K562 (cell line): ENCODE data around the gene CNKSR3. TPM values are rescaled to one million over a fixed set of nuclear protein-coding genes. Genes with fewer than 3 reads are reported as not detected.

Source experiments
- ATAC-seq: fragments of 200-7000 bp; cut with Tn5 transposase; 3 replicates; pipeline ENCODE4 v1.9.1; 2020; ENCODE audit warnings: moderate library complexity
- BruUV-seq: library from RNA; stranded (reverse); fragments of 400-500 nt; replicated peaks from 2 replicates; lab custom pipeline; 2021; lab: Mats Ljungman, UMichigan
- CTCF ChIA-PET: fragments of 300-600 bp; formaldehyde crosslinking; extraction: SDS; loops from one replicate; lab custom pipeline; 2021; ENCODE audit warnings: low intra/inter-chr PET ratio; lab: Yijun Ruan, JAX
- POLR2A ChIA-PET: fragments of 300-600, 350-650 bp; sonication (Branson Sonifier 250); formaldehyde crosslinking; extraction: SDS; loops from one replicate; lab custom pipeline; 2021; ENCODE audit warnings: antibody characterized with exemption, inconsistent platforms; lab: Yijun Ruan, JAX
- DNase-seq, 4 experiments: peaks; one replicate each; pipeline versions ENCODE4 v3.0.0 to v3.0.0-alpha.2; 2011 to 2018; ENCODE audit warnings: low spot score in 3 of 4, mixed read lengths in 3 of 4; ENCODE audit errors: extremely low read depth in 1 of 4
- FAIRE-seq: peaks from 2 replicates; lab custom pipeline; 2011; peaks lifted over from hg19 to GRCh38; lab: Jason Lieb, UNC
- H2AFZ ChIP-seq: 2 replicates; pipeline ENCODE4 v1.6.0; 2011; ENCODE audit warnings: low read depth, low read length, control low read depth, inconsistent platforms
- H3K27ac ChIP-seq: fragments of 200-600 bp; 3 replicates; pipeline ENCODE4 v1.8.0; 2011; ENCODE audit warnings: low read depth, mild to moderate bottlenecking, control low read depth, inconsistent platforms, low read length, moderate library complexity, mixed read lengths; ENCODE audit errors: extremely low read depth
- H3K27me3 ChIP-seq, 2 experiments: fragments of 300-600 bp in 1 of 2; 2 replicates in 1 of 2; 3 replicates in 1 of 2; pipeline versions ENCODE4 v1.6.0 to v1.8.0; 2011; ENCODE audit warnings: inconsistent platforms in 2 of 2, low read length in 2 of 2, mild to moderate bottlenecking in 1 of 2, mixed read lengths in 1 of 2, moderate library complexity in 1 of 2; ENCODE audit not compliant: control insufficient read depth in 2 of 2, insufficient read depth in 2 of 2
- H3K36me3 ChIP-seq: fragments of 300-600 bp; 3 replicates; pipeline ENCODE4 v1.8.0; 2011; ENCODE audit warnings: mild to moderate bottlenecking, low read length, inconsistent platforms; ENCODE audit not compliant: control insufficient read depth, insufficient read depth
- H3K4me1 ChIP-seq, 2 experiments: fragments of 200-600 bp in 1 of 2; replicated peaks in 1 of 2; 2 replicates in 1 of 2; 3 replicates in 1 of 2; pipeline versions ENCODE4 v1.5.1 to v1.8.0; 2011; ENCODE audit warnings: inconsistent platforms in 2 of 2, low read length in 2 of 2, mild to moderate bottlenecking in 1 of 2, mixed read lengths in 1 of 2, moderate library complexity in 1 of 2; ENCODE audit not compliant: control insufficient read depth in 2 of 2, insufficient read depth in 2 of 2
- H3K4me2 ChIP-seq: 2 replicates; pipeline ENCODE4 v1.6.1; 2011; ENCODE audit warnings: low read length, control low read depth, inconsistent platforms, mixed read lengths; ENCODE audit not compliant: insufficient read depth
- H3K4me3 ChIP-seq: fragments of 200-600 bp; sonication (generic), shearing (Covaris generic); 2 replicates; pipeline ENCODE4 v1.5.1; 2016; ENCODE audit warnings: control low read depth, inconsistent platforms
- H3K79me2 ChIP-seq: fragments of 200-600 bp; 3 replicates; pipeline ENCODE4 v1.8.0; 2011; ENCODE audit warnings: low read length, inconsistent platforms; ENCODE audit not compliant: control insufficient read depth, insufficient read depth
- H3K9ac ChIP-seq, 2 experiments: 2 replicates each; pipeline versions ENCODE4 v1.6.0 to v1.6.1; 2011; ENCODE audit warnings: low read depth in 2 of 2, low read length in 2 of 2, control low read depth in 1 of 2, inconsistent platforms in 1 of 2, mild to moderate bottlenecking in 1 of 2, mixed read lengths in 1 of 2; ENCODE audit not compliant: insufficient read depth in 1 of 2
- H3K9me1 ChIP-seq: one replicate; pipeline ENCODE4 v1.6.0; 2011; ENCODE audit warnings: inconsistent platforms, mild to moderate bottlenecking, low read length, moderate library complexity; ENCODE audit not compliant: control insufficient read depth, insufficient read depth
- H3K9me3 ChIP-seq: replicated peaks from 2 replicates; pipeline ENCODE4 v1.5.1; 2011; ENCODE audit warnings: low read depth, low read length, inconsistent platforms; ENCODE audit not compliant: control insufficient read depth, insufficient read depth
- H4K20me1 ChIP-seq: replicated peaks from 2 replicates; pipeline ENCODE4 v1.6.1; 2011; ENCODE audit warnings: low read length, inconsistent platforms, mixed read lengths; ENCODE audit not compliant: control insufficient read depth, insufficient read depth
- ARHGAP35 ChIP-seq: fragments of 450-650 bp; IDR thresholded peaks from 2 replicates; pipeline ENCODE4 v1.6.1; 2018; ENCODE audit not compliant: partially characterized antibody
- CBFA2T3 ChIP-seq: fragments of 450-650 bp; IDR thresholded peaks from 2 replicates; pipeline ENCODE4 v1.6.1; 2017
- CBX8 ChIP-seq: fragments of 200-600 bp; sonication (generic); IDR thresholded peaks from 2 replicates; pipeline ENCODE4 v1.6.1; 2012; ENCODE audit warnings: borderline replicate concordance, mixed run types, low read depth, mild to moderate bottlenecking, moderate library complexity, mixed read lengths, low read length, control low read depth, inconsistent platforms; ENCODE audit not compliant: poor library complexity, severe bottlenecking; ENCODE audit errors: extremely low read depth
- FOXK1 ChIP-seq: sonication (generic); formaldehyde crosslinking; IDR thresholded peaks from 2 replicates; pipeline ENCODE4 v1.8.0; 2022; ENCODE audit warnings: missing genetic modification reagents, mild to moderate bottlenecking, borderline replicate concordance
- PTTG1 ChIP-seq: fragments of 450-650 bp; IDR thresholded peaks from 2 replicates; pipeline ENCODE4 v1.6.1; 2016; ENCODE audit warnings: low read depth, mild to moderate bottlenecking, missing genetic modification characterization, missing compliant biosample characterization
- RFX1 ChIP-seq: fragments of 450-650 bp; IDR thresholded peaks from 2 replicates; pipeline ENCODE4 v1.6.1; 2016; ENCODE audit warnings: mild to moderate bottlenecking, moderate library complexity
- WGBS: fragments of 100-300 bp; shearing (Covaris generic); methylation state at CpG from one replicate; pipeline ENCODE4 v1.1.6; 2016; ENCODE audit warnings: low coverage, mixed read lengths; ENCODE audit not compliant: insufficient coverage; ENCODE audit errors: missing lambda C conversion rate; 5-methylcytosine and 5-hydroxymethylcytosine counted together
- in situ Hi-C: fragments of 300-500 bp; cut with MboI; formaldehyde crosslinking; loops from 4 replicates; pipeline ENCODE4 v1.15.0; 2018; ENCODE audit warnings: inconsistent platforms, mixed read lengths
- intact Hi-C: fragments of 100-400 bp; cut with micrococcal nuclease; formaldehyde crosslinking; loops from 2 replicates; pipeline ENCODE4 v1.14.2; 2022
- polyA plus RNA-seq, 8 experiments: library from polyadenylated mRNA; depleted of rRNA in 4 of 8; stranded (reverse) in 5 of 8; unstranded in 3 of 8; fragments of >200 nt; fragmentation: Nextera tagmentation in 2 of 8; fragmentation: Illumina TruSeq in 1 of 8; extraction: Ambion mirVana in 2 of 8; extraction: Trizol in 1 of 8; gene quantifications; 2 replicates each; pipeline versions ENCODE4 v1.2.1 to v1.2.3, GENCODE V29; 2011 to 2014; ENCODE audit warnings: inconsistent platforms in 1 of 8, missing spikeins in 1 of 8
- total RNA-seq, 7 experiments: library from RNA; depleted of rRNA in 6 of 7; stranded (reverse); fragments of >200 nt in 6 of 7; fragmentation: Illumina TruSeq in 2 of 7; extraction: Trizol in 2 of 7; gene quantifications; 2 replicates each; pipeline versions ENCODE4 v1.2.1 to v1.2.3, GENCODE V29; 2011 to 2021; ENCODE audit warnings: low replicate concordance in 1 of 7
- TF ChIP-seq, protein P1 (sequence below): fragments of 250-450 bp; sonication (Bioruptor Pico); IDR thresholded peaks from 2 replicates; pipeline ENCODE4 v1.4.0; 2020

The CNKSR3 gene
- total and polyA plus RNA-seq, 9 of the 15 experiments (the other 6 are each of a cell fraction or from before 2014, with no cell fraction given): 4.5 to 29.6 (median 9.5) TPM

DNA sequence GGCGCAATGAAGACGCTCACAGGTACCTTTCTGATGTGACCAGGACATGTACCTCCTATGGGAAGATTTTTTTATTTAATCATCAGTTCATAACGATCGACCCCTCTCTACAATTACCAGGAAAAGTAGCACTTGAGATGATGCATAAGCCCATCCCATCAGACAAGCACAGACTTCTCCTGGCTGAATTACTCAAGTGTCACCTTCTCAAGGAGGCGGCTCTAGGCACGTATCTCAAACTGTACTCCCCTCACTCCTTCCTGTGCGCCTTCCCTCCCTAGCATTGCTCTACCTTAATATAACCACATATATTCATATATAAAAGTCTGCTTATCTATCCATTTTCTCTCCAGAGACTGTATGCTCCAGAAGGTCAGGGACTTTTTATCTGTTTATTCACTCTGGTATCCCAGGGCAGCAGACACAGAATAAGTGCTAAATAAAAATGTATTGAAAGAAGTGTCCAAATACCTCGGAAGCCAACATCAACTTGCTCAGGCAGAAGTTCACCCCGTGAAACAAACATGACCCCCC lies 71.5 kb downstream of the CNKSR3 start:
- CTCF ChIA-PET: interaction anchor here (0.6 kb wide), 1 partner anchor 1868 kb away, joined by 3 read pairs; no protein-coding TSS in a partner anchor
- intact Hi-C loops (loop anchor here (5.0 kb wide), 1 partner anchor 63 kb away; no protein-coding TSS in a partner anchor), in situ Hi-C loops (no loop called here)
- no TSS peak for BruUV-seq
- POLR2A ChIA-PET: no interaction called here
- peak; percentile 20; the same call in 1 of the 2 replicates for TF ChIP-seq RFX1
- peak; percentile 43 for TF ChIP-seq CBFA2T3
- TF ChIP-seq ARHGAP35: no peak
- no peak for TF ChIP-seq FOXK1 (CRISPR knock-in tag)
- TF ChIP-seq, protein P1, sequence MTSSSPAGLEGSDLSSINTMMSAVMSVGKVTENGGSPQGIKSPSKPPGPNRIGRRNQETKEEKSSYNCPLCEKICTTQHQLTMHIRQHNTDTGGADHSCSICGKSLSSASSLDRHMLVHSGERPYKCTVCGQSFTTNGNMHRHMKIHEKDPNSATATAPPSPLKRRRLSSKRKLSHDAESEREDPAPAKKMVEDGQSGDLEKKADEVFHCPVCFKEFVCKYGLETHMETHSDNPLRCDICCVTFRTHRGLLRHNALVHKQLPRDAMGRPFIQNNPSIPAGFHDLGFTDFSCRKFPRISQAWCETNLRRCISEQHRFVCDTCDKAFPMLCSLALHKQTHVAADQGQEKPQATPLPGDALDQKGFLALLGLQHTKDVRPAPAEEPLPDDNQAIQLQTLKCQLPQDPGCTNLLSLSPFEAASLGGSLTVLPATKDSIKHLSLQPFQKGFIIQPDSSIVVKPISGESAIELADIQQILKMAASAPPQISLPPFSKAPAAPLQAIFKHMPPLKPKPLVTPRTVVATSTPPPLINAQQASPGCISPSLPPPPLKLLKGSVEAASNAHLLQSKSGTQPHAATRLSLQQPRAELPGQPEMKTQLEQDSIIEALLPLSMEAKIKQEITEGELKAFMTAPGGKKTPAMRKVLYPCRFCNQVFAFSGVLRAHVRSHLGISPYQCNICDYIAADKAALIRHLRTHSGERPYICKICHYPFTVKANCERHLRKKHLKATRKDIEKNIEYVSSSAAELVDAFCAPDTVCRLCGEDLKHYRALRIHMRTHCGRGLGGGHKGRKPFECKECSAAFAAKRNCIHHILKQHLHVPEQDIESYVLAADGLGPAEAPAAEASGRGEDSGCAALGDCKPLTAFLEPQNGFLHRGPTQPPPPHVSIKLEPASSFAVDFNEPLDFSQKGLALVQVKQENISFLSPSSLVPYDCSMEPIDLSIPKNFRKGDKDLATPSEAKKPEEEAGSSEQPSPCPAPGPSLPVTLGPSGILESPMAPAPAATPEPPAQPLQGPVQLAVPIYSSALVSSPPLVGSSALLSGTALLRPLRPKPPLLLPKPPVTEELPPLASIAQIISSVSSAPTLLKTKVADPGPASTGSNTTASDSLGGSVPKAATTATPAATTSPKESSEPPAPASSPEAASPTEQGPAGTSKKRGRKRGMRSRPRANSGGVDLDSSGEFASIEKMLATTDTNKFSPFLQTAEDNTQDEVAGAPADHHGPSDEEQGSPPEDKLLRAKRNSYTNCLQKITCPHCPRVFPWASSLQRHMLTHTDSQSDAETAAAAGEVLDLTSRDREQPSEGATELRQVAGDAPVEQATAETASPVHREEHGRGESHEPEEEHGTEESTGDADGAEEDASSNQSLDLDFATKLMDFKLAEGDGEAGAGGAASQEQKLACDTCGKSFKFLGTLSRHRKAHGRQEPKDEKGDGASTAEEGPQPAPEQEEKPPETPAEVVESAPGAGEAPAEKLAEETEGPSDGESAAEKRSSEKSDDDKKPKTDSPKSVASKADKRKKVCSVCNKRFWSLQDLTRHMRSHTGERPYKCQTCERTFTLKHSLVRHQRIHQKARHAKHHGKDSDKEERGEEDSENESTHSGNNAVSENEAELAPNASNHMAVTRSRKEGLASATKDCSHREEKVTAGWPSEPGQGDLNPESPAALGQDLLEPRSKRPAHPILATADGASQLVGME: no peak
- TF ChIP-seq CBX8: no peak
- TF ChIP-seq PTTG1 (tag): no peak
- no peak overlapping the region for H2AFZ ChIP-seq
- H3K27me3 ChIP-seq: no peaks in the 10 kb centered on the region
- peaks cover 0 to 8% of the 10 kb centered on the region in 2 experiments; a peak in 4 of 5 replicates for H3K4me1 ChIP-seq
- H3K27ac ChIP-seq: peak overlapping the region; percentile 31; the same call in 1 of the 3 replicates
- FAIRE-seq (peak; percentile 49), DNase-seq (peak in 2 of 4 experiments; percentile 27 to 36), ATAC-seq (peak; percentile 61)
- no peak overlapping the region for H3K9ac ChIP-seq
- peaks cover 37% of the 10 kb centered on the region; the same call in 2 of the 3 replicates for H3K36me3 ChIP-seq
- H3K79me2 ChIP-seq: 0 out of 3 replicates have a peak, but pooled peaks cover 7% of the 10 kb centered on the region
- H3K9me3 ChIP-seq: no peaks in the 10 kb centered on the region
- H3K9me1 ChIP-seq: peaks cover under 1% of the 10 kb centered on the region
- H4K20me1 ChIP-seq: no peaks in the 10 kb centered on the region
- no peak overlapping the region for H3K4me3 ChIP-seq
- H3K4me2 ChIP-seq: no peak overlapping the region
- 49% methylated on average over 9 of the region's 9 CpGs for WGBS
